Vagina (tissue), 2 donors: ENCODE measurements around the gene ZNF740. TPM values are rescaled to one million over a fixed set of nuclear protein-coding genes. Genes with fewer than 3 reads are reported as not detected.

Experiments used
- DNase-seq, 2 donors: peaks; one replicate each; pipeline ENCODE4 v3.0.0-alpha.2; 2017; ENCODE audit errors: extremely low spot score in 2 of 2
- H3K27ac ChIP-seq: fragments of 200-600 bp; sonication (generic); one replicate; pipeline ENCODE4 v1.5.1; 2019
- H3K27me3 ChIP-seq: fragments of 200-600 bp; sonication (generic); one replicate; pipeline ENCODE4 v1.5.1; 2019
- H3K36me3 ChIP-seq, 2 donors: fragments of 200-600 bp; sonication (generic); one replicate each; pipeline ENCODE4 v1.5.1; 2017 to 2019
- H3K4me1 ChIP-seq: fragments of 200-600 bp; sonication (generic); one replicate; pipeline ENCODE4 v1.5.1; 2019
- H3K4me3 ChIP-seq, 2 donors: fragments of 200-600 bp; sonication (generic); 1 replicate in 1 of 2; 2 replicates in 1 of 2; pipeline ENCODE4 v1.5.1; 2016 to 2019
- H3K9me3 ChIP-seq: fragments of 200-600 bp; sonication (generic); one replicate; pipeline ENCODE4 v1.5.1; 2019
- CTCF ChIP-seq, 3 experiments: fragments of 450-650 bp in 2 of 3; fragments of 200-600 bp in 1 of 3; sonication (generic) in 1 of 3; IDR thresholded peaks; one replicate each; pipeline ENCODE4 v1.5.1; 2017 to 2019; ENCODE audit warnings: antibody characterized with exemption in 3 of 3, mild to moderate bottlenecking in 2 of 3, moderate library complexity in 2 of 3
- POLR2A ChIP-seq, 2 donors: fragments of 450-650 bp; IDR thresholded peaks; one replicate each; pipeline ENCODE4 v1.6.1; 2017; ENCODE audit warnings: antibody characterized with exemption in 2 of 2, mild to moderate bottlenecking in 2 of 2, moderate library complexity in 2 of 2
- POLR2AphosphoS5 ChIP-seq, 2 donors: sonication (generic); formaldehyde crosslinking; IDR thresholded peaks; one replicate each; pipeline ENCODE4 v1.9.0; 2017; ENCODE audit warnings: antibody characterized with exemption in 2 of 2, mild to moderate bottlenecking in 2 of 2, low read depth in 1 of 2; ENCODE audit not compliant: insufficient read depth in 1 of 2
- intact Hi-C: fragments of 100-400 bp; cut with DNase I; formaldehyde crosslinking; loops from one replicate; pipeline ENCODE4 v1.15.1; 2023
- total RNA-seq: library from RNA; depleted of rRNA; stranded (reverse); fragments of >200 nt; gene quantifications from one replicate; pipeline ENCODE4 v1.2.3, GENCODE V29; 2016

The ZNF740 gene
- total RNA-seq, 1 donor from 2014 or later, result 12.8 TPM

DNA sequence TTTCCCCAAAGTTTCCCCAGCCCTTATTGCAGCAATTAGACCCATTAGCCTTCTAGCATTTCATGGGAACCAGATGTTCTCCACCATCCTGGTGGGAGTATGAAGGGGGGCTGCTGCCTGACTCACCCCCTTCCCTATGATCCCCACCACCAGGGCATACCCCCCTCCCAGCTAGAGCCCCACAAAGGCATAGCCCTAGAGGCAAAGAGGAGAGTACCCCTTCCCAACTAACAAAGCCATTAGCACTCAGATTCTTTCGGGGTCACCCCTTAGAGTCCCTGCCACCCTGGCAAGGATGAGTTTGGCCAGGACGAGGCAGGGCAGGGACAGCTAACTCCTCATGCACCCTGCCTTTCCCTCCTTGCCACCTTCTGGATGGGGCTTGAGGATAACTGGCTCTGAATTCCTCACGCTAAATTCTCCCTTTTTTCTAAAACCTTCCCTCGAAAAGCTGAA, 42.3 kb downstream of the ZNF740 start:
- Histone ChIP-seq H3K27ac (peak overlapping the region; percentile 99), H3K27me3 (no peaks in the 10 kb centered on the region), H3K4me1 (peaks cover 67% of the 10 kb centered on the region), H3K9me3 (no peaks in the 10 kb centered on the region), H3K4me3 (peak overlapping the region; percentile 12 to 75), H3K36me3 (peaks cover 0 to 11% of the 10 kb centered on the region in 2 donors)
- intact Hi-C loops, result no loop called here
- DNase-seq, result no peak
- TF ChIP-seq CTCF (IDR thresholded peaks at IDR 0.05), result no peak
- no peak for TF ChIP-seq POLR2A (IDR thresholded peaks at IDR 0.05)
- TF ChIP-seq POLR2AphosphoS5 (IDR thresholded peaks at IDR 0.05; ENCODE audit: insufficient read depth in 1 of 2, low read depth in 1 of 2), result no peak

DNA sequence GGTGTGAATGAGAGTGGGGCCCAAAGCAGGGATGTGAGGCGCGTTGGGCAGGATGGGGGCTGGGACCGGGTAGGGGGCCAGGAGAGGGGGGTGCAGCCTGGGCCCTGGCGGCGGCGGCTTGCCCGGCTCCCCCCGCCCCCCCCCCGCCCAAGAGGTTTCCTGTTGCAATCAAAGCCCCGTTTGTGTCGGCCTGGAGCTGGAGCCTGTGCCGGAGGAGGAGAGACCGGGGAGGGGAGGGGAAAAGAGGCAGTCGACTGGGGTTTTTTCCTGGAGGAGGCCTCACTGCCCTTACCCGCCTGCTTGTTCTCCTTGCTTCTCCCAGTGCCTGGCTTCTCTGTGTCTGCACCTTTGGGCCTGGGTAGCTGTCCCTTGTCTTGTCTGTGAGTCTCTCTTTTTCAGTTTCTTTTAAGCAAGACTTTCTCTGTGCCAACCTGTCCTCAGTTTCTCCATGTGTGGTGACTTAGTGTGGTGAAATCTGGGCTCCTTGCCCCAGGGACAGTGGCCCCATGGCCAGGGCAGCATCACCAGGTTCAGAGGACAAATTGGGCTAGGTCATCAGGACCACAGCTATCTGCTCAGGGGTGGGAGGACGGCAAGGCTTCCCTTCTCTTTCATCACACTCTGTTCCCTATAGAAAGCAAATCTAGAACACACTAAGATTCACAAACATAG, 43.0 kb downstream of the ZNF740 start:
- intact Hi-C loops, result no loop called here
- Histone ChIP-seq H3K27ac (peak overlapping the region; percentile 99), H3K27me3 (no peaks in the 10 kb centered on the region), H3K9me3 (no peaks in the 10 kb centered on the region), H3K4me1 (peaks cover 68% of the 10 kb centered on the region), H3K36me3 (peaks cover 0 to 11% of the 10 kb centered on the region in 2 donors), H3K4me3 (peak overlapping the region; percentile 20 to 75)
- no peak for TF ChIP-seq CTCF (IDR thresholded peaks at IDR 0.05)
- peak in 1 of 2 donors; percentile 16 for TF ChIP-seq POLR2AphosphoS5 (IDR thresholded peaks at IDR 0.05; ENCODE audit: insufficient read depth in 1 of 2, low read depth in 1 of 2)
- TF ChIP-seq POLR2A (IDR thresholded peaks at IDR 0.05), result no peak
- no peak for DNase-seq

- peaks cover 68% of the 10 kb centered on the region for H3K4me1 ChIP-seq
- intact Hi-C loops, result no loop called here
- H3K27me3 ChIP-seq, result no peaks in the 10 kb centered on the region
- H3K27ac ChIP-seq, result peak overlapping the region; percentile 99
- H3K36me3 ChIP-seq, result peaks cover 0 to 11% of the 10 kb centered on the region in 2 donors
- DNase-seq, result peak in 1 of 2 donors; percentile 85
- no peaks in the 10 kb centered on the region for H3K9me3 ChIP-seq
- TF ChIP-seq POLR2AphosphoS5 (IDR thresholded peaks at IDR 0.05; ENCODE audit: insufficient read depth in 1 of 2, low read depth in 1 of 2), result no peak
- no peak for TF ChIP-seq CTCF (IDR thresholded peaks at IDR 0.05)
- no peak for TF ChIP-seq POLR2A (IDR thresholded peaks at IDR 0.05)
- peak overlapping the region in 1 of 2 donors; percentile 75 for H3K4me3 ChIP-seq
Measured at GRCh38 chr12:53224061-53224896, 43.8 kb downstream of the ZNF740 start.

DNA sequence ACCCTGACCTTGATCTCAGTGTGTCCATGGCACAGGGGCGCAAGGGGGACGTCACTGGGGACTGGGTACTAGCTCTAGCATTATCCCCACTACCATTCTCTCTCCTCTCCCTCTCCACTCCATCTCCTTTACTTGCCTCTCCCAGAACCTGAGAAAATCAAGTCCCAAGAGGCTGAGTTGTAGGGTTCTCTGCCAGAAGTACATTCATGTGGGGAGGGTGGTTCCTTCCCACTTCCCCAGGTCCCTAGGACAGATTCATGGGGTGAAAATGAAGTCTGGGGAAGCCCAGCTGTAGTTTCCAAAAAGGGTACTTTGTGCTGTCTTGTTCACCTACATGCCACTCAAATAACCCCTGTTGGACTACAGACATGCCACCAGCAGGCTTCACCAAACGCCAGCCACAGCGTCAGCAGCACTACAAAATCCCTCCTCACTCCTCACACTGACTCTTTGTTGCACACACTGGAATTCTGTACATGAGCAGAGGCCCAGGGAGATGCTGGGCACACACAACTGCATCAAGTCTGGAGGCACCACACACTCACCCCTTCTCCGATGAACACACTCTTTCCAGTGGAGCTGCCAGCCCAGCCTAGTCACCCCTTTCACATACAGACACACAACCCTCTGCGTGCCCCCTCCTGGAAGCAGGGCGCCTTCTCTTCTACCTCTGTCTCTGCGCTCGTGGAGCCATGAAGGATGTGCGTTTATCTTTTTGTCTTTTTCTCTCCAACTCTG, 44.5 kb downstream of the ZNF740 start:
- Histone ChIP-seq H3K9me3 (no peaks in the 10 kb centered on the region), H3K36me3 (peaks cover 0 to 11% of the 10 kb centered on the region in 2 donors), H3K4me1 (peaks cover 75% of the 10 kb centered on the region), H3K27me3 (no peaks in the 10 kb centered on the region), H3K27ac (peak overlapping the region; percentile 99), H3K4me3 (no peak overlapping the region)
- intact Hi-C loops, result no loop called here
- TF ChIP-seq CTCF (IDR thresholded peaks at IDR 0.05) (no peak), POLR2A (IDR thresholded peaks at IDR 0.05) (no peak), POLR2AphosphoS5 (IDR thresholded peaks at IDR 0.05; ENCODE audit: insufficient read depth in 1 of 2, low read depth in 1 of 2) (no peak)
- DNase-seq, result peak in 1 of 2 donors; percentile 85
